K562 (cell line): ENCODE measurements around the gene GANAB. TPM values are rescaled to one million over a fixed set of nuclear protein-coding genes. Genes with fewer than 3 reads are reported as not detected.

Source experiments
- ATF1 ChIP-seq, 2 experiments: fragments of 450-650 bp in 1 of 2; IDR thresholded peaks; 2 replicates each; pipeline ENCODE4 v1.6.1; 2016; ENCODE audit warnings: missing compliant biosample characterization in 1 of 2, missing genetic modification characterization in 1 of 2
- EP400 ChIP-seq: fragments of 450-650 bp; IDR thresholded peaks from 2 replicates; pipeline ENCODE4 v1.6.1; 2017; ENCODE audit warnings: antibody characterized with exemption, mild to moderate bottlenecking, moderate library complexity
- ETV5 ChIP-seq: sonication (generic); formaldehyde crosslinking; IDR thresholded peaks from 2 replicates; pipeline ENCODE4 v1.4.0; 2020; ENCODE audit warnings: low read depth, mild to moderate bottlenecking, missing genetic modification reagents
- KLF1 ChIP-seq: fragments of 450-650 bp; IDR thresholded peaks from 2 replicates; pipeline ENCODE4 v1.6.1; 2016; ENCODE audit warnings: missing genetic modification characterization, missing compliant biosample characterization
- NR2F6 ChIP-seq: fragments of 450-650 bp; formaldehyde crosslinking; IDR thresholded peaks from 2 replicates; pipeline ENCODE4 v1.4.0; 2020; ENCODE audit warnings: mild to moderate bottlenecking
- POU5F1 ChIP-seq: fragments of 150-350 bp; IDR thresholded peaks from 2 replicates; pipeline ENCODE4 v1.6.1; 2014; ENCODE audit warnings: borderline replicate concordance, low read length, low read depth, mild to moderate bottlenecking; ENCODE audit not compliant: partially characterized antibody
- RREB1 ChIP-seq: fragments of 250-450 bp; sonication (Bioruptor Pico); IDR thresholded peaks from 2 replicates; pipeline ENCODE4 v1.4.0; 2020
- SNAPC5 ChIP-seq: fragments of 250-450 bp; sonication (Bioruptor Pico); IDR thresholded peaks from 2 replicates; pipeline ENCODE4 v1.8.0; 2021; ENCODE audit warnings: moderate library complexity, mild to moderate bottlenecking, inconsistent platforms
- SPI1 ChIP-seq: IDR thresholded peaks from 2 replicates; pipeline ENCODE4 v1.6.1; 2011; ENCODE audit warnings: low read depth, low read length, control low read depth, borderline replicate concordance
- TFAM ChIP-seq: fragments of 250-450 bp; sonication (Bioruptor Pico); conservative IDR thresholded peaks from 2 replicates; pipeline ENCODE4 v1.5.0; 2021; ENCODE audit warnings: mild to moderate bottlenecking, moderate library complexity
- UBTF ChIP-seq, 2 experiments: IDR thresholded peaks; 2 replicates each; pipeline ENCODE4 v1.6.1; 2012; ENCODE audit warnings: improper control_type of control experiment in 2 of 2, low read depth in 2 of 2, low read length in 2 of 2, borderline replicate concordance in 1 of 2
- ZNF609 ChIP-seq: sonication (generic); formaldehyde crosslinking; IDR thresholded peaks from 2 replicates; pipeline ENCODE4 v1.8.1; 2023; ENCODE audit warnings: missing genetic modification reagents, mild to moderate bottlenecking, borderline replicate concordance
- ZNF707 ChIP-seq: fragments of 250-450 bp; sonication (Bioruptor Pico); conservative IDR thresholded peaks from 2 replicates; pipeline ENCODE4 v1.8.0; 2022; ENCODE audit warnings: inconsistent platforms, mild to moderate bottlenecking, moderate library complexity
- polyA plus RNA-seq, 8 experiments: library from polyadenylated mRNA; depleted of rRNA in 4 of 8; stranded (reverse) in 5 of 8; unstranded in 3 of 8; fragments of >200 nt; fragmentation: Nextera tagmentation in 2 of 8; fragmentation: Illumina TruSeq in 1 of 8; extraction: Ambion mirVana in 2 of 8; extraction: Trizol in 1 of 8; gene quantifications; 2 replicates each; pipeline versions ENCODE4 v1.2.1 to v1.2.3, GENCODE V29; 2011 to 2014; ENCODE audit warnings: inconsistent platforms in 1 of 8, missing spikeins in 1 of 8
- total RNA-seq, 7 experiments: library from RNA; depleted of rRNA in 6 of 7; stranded (reverse); fragments of >200 nt in 6 of 7; fragmentation: Illumina TruSeq in 2 of 7; extraction: Trizol in 2 of 7; gene quantifications; 2 replicates each; pipeline versions ENCODE4 v1.2.1 to v1.2.3, GENCODE V29; 2011 to 2021; ENCODE audit warnings: low replicate concordance in 1 of 7

GANAB gene
- total and polyA plus RNA-seq, 9 of the 15 experiments (the other 6 are each of a cell fraction or from before 2014, with no cell fraction given), result 6.5 to 284 (median 161) TPM

GRCh38 chr11:62591448-62592145, 54.8 kb downstream of the GANAB start, which contains the start of gene TUT1 (continued):
- TF ChIP-seq ZNF609 (CRISPR knock-in tag) (peak; percentile 38; the same call in 1 of the 2 replicates), NR2F6 (CRISPR knock-in tag) (no peak), SNAPC5 (CRISPR knock-in tag) (no peak), RREB1 (CRISPR knock-in tag) (peak; percentile 12; the same call in 1 of the 2 replicates), EP400 (peak; percentile 97), ZNF707 (CRISPR knock-in tag) (no peak), TFAM (CRISPR knock-in tag) (no peak), KLF1 (tag) (no peak), ETV5 (CRISPR knock-in tag) (peak; percentile 81), SPI1 (peak; percentile 53; the same call in 1 of the 2 replicates), POU5F1 (peak; percentile 59), ATF1 (CRISPR knock-in tag; IDR thresholded peaks at IDR 0.05) (0 out of 2 replicates have a peak, but pooled peaks have one; percentile 46), ATF1 (tag; IDR thresholded peaks at IDR 0.05) (peak; percentile 98), UBTF (IDR thresholded peaks at IDR 0.05; ENCODE audit: borderline replicate concordance in 1 of 2, low read depth in 2 of 2, low read length in 2 of 2) (0 out of 4 replicates have a peak, but pooled peaks of 1 of the 2 experiments have one; percentile 47)
